Activated CD4-positive, alpha-beta T cell treated with anti-CD3 and anti-CD28 coated beads, Interleukin-2, amount 10 ng/mL, durations not matched to agents 24 days and 14 days (primary cell): Measurements from ENCODE around the gene ERCC6. TPM values are rescaled to one million over a fixed set of nuclear protein-coding genes. Genes with fewer than 3 reads are reported as not detected.

Experiments used
- DNase-seq: peaks from one replicate; pipeline ENCODE4 v3.0.0; 2022
- H3K27ac Mint-ChIP-seq: one replicate; pipeline ENCODE4 v1.8.0; 2022; ENCODE audit warnings: mild to moderate bottlenecking, mixed read lengths
- H3K27me3 Mint-ChIP-seq: one replicate; pipeline ENCODE4 v1.8.0; 2022; ENCODE audit warnings: mixed read lengths
- H3K36me3 Mint-ChIP-seq: one replicate; pipeline ENCODE4 v1.8.0; 2022; ENCODE audit warnings: low read depth, mild to moderate bottlenecking, mixed read lengths
- H3K4me1 Mint-ChIP-seq: one replicate; pipeline ENCODE4 v1.8.0; 2021; ENCODE audit warnings: mixed read lengths
- H3K4me3 Mint-ChIP-seq: one replicate; pipeline ENCODE4 v1.8.0; 2022; ENCODE audit warnings: mild to moderate bottlenecking, moderate library complexity, mixed read lengths
- H3K9me3 Mint-ChIP-seq: one replicate; pipeline ENCODE4 v1.8.0; 2021; ENCODE audit warnings: mixed read lengths
- intact Hi-C: fragments of 100-400 bp; cut with micrococcal nuclease; formaldehyde crosslinking; loops from one replicate; pipeline ENCODE4 v1.15.1; 2023
- total RNA-seq: library from RNA; stranded (reverse); gene quantifications from 2 replicates; pipeline ENCODE4 v1.2.3, GENCODE V29; 2022

The ERCC6 gene
- total RNA-seq, 1 donor from 2014 or later, result 14.5 TPM

GRCh38 chr10:49534670-49535381 is 4.1 kb downstream of the ERCC6 start:
- H3K9me3 Mint-ChIP-seq, result no peaks in the 10 kb centered on the region
- peak overlapping the region; percentile 12 for H3K27ac Mint-ChIP-seq
- H3K36me3 Mint-ChIP-seq, result peaks cover 19% of the 10 kb centered on the region
- peaks cover 37% of the 10 kb centered on the region for H3K4me1 Mint-ChIP-seq
- peak; percentile 55 for DNase-seq
- no peak overlapping the region for H3K4me3 Mint-ChIP-seq
- intact Hi-C loops, result no loop called here
- no peaks in the 10 kb centered on the region for H3K27me3 Mint-ChIP-seq

DNA sequence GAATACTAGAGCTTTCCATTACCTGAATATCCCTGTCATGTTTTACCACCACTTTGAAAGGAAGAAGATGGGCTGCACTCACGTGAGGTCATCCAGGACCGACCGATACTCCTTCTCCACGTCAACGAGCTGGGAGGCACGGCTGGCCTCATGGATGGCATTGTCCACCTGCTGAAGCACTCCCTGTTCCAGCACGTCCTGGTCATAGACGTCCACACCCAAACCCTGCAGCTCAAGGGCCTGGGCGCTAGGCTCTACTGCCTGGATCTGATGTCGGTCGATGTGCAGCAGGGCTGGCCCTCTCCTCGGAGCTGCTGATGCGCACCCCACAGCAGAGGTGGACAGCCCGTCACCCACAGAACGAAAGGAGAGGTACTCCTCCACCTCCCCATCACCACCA is 6.5 kb downstream of the ERCC6 start:
- intact Hi-C loops, result no loop called here
- Mint-ChIP-seq H3K9me3 (no peaks in the 10 kb centered on the region), H3K36me3 (peaks cover 30% of the 10 kb centered on the region), H3K4me1 (peaks cover 18% of the 10 kb centered on the region), H3K4me3 (no peak overlapping the region), H3K27ac (no peak overlapping the region), H3K27me3 (no peaks in the 10 kb centered on the region)
- peak; percentile 37 for DNase-seq

- H3K27ac Mint-ChIP-seq, result no peak overlapping the region
- peaks cover 4% of the 10 kb centered on the region for H3K4me1 Mint-ChIP-seq
- peaks cover 49% of the 10 kb centered on the region for H3K36me3 Mint-ChIP-seq
Observed at GRCh38 chr10:49528977-49529506, 9.9 kb downstream of the ERCC6 start.

DNA sequence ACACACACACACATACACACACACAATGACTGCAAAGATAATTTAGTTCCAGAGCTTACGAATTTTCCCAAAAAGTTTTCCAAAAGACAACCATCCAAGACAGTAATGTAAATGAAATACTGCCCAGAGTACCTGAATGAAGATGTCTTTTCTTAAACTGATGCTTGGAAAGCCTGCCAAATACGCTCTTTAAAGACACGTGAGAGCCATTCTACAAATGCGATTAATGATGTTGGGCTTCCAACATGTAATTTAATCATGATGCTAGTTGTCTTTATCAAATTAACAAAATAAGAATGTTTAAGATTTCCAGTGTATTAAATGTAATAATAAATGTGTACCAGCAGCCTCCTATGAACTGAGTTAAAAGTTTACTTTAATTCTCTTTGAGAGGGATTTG is 11.1 kb downstream of the ERCC6 start:
- H3K27me3 Mint-ChIP-seq, result no peaks in the 10 kb centered on the region
- H3K4me3 Mint-ChIP-seq, result no peak overlapping the region
- H3K36me3 Mint-ChIP-seq, result peaks cover 50% of the 10 kb centered on the region
- peaks cover 4% of the 10 kb centered on the region for H3K4me1 Mint-ChIP-seq
- H3K27ac Mint-ChIP-seq, result no peak overlapping the region
- intact Hi-C loops, result no loop called here
- no peaks in the 10 kb centered on the region for H3K9me3 Mint-ChIP-seq
- DNase-seq, result no peak

More at GRCh38 chr10:49528977-49529506, 9.9 kb downstream of the ERCC6 start:
- Mint-ChIP-seq H3K27me3 (no peaks in the 10 kb centered on the region), H3K9me3 (no peaks in the 10 kb centered on the region), H3K4me3 (no peak overlapping the region)
- DNase-seq, result peak; percentile 51
- intact Hi-C loops, result no loop called here

GRCh38 chr10:49527061-49527460 is 11.9 kb downstream of the ERCC6 start:
- H3K4me1 Mint-ChIP-seq, result peaks cover 4% of the 10 kb centered on the region
- intact Hi-C loops, result no loop called here
- no peak for DNase-seq
- H3K9me3 Mint-ChIP-seq, result no peaks in the 10 kb centered on the region
- no peak overlapping the region for H3K4me3 Mint-ChIP-seq
- no peak overlapping the region for H3K27ac Mint-ChIP-seq
- H3K27me3 Mint-ChIP-seq, result no peaks in the 10 kb centered on the region
- H3K36me3 Mint-ChIP-seq, result peaks cover 49% of the 10 kb centered on the region

DNA sequence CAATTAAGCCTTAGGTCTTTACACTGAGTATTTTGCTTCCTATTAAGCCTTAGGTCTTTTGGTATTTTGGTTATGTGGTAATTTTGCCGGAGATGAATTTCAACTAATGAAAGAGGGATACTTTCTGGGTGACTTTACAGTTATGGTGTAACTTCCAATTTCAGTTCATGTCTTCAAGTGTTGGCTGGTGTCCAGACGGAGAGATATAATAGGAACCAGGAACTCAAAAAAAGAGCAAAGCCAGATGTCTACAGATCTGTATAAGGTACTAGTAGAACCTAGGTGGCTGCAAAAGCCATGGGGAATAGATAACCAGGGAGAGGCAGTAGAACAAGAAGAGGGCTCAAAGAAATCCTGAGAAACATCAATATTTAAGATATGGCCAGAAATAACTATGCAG is 12.3 kb downstream of the ERCC6 start:
- H3K4me3 Mint-ChIP-seq, result no peak overlapping the region
- intact Hi-C loops, result no loop called here

GRCh38 chr10:49524496-49524895 is 14.4 kb downstream of the ERCC6 start:
- Mint-ChIP-seq H3K36me3 (peaks cover 40% of the 10 kb centered on the region), H3K9me3 (no peaks in the 10 kb centered on the region), H3K4me1 (no peaks in the 10 kb centered on the region), H3K27me3 (no peaks in the 10 kb centered on the region), H3K4me3 (no peak overlapping the region), H3K27ac (no peak overlapping the region)
- intact Hi-C loops, result no loop called here
- DNase-seq, result no peak

More for the DNA sequence above, 12.3 kb downstream of the ERCC6 start:
- no peaks in the 10 kb centered on the region for H3K27me3 Mint-ChIP-seq
- H3K4me1 Mint-ChIP-seq, result peaks cover under 1% of the 10 kb centered on the region
- no peaks in the 10 kb centered on the region for H3K9me3 Mint-ChIP-seq
- no peak for DNase-seq
- H3K27ac Mint-ChIP-seq, result no peak overlapping the region
- H3K36me3 Mint-ChIP-seq, result peaks cover 47% of the 10 kb centered on the region

- H3K9me3 Mint-ChIP-seq, result no peaks in the 10 kb centered on the region
- no peak overlapping the region for H3K27ac Mint-ChIP-seq
- no peak for DNase-seq
- H3K27me3 Mint-ChIP-seq, result no peaks in the 10 kb centered on the region
- H3K4me3 Mint-ChIP-seq, result no peak overlapping the region
- intact Hi-C loops, result no loop called here
- H3K36me3 Mint-ChIP-seq, result peaks cover 35% of the 10 kb centered on the region
- no peaks in the 10 kb centered on the region for H3K4me1 Mint-ChIP-seq
Observed at GRCh38 chr10:49523301-49523700, 15.6 kb downstream of the ERCC6 start.

- H3K4me3 Mint-ChIP-seq, result no peak overlapping the region
- peaks cover 21% of the 10 kb centered on the region for H3K36me3 Mint-ChIP-seq
- no peaks in the 10 kb centered on the region for H3K9me3 Mint-ChIP-seq
- DNase-seq, result no peak
- H3K4me1 Mint-ChIP-seq, result no peaks in the 10 kb centered on the region
- H3K27ac Mint-ChIP-seq, result no peak overlapping the region
- intact Hi-C loops, result no loop called here
- no peaks in the 10 kb centered on the region for H3K27me3 Mint-ChIP-seq
Observed at GRCh38 chr10:49521062-49521461, 17.9 kb downstream of the ERCC6 start.

DNA sequence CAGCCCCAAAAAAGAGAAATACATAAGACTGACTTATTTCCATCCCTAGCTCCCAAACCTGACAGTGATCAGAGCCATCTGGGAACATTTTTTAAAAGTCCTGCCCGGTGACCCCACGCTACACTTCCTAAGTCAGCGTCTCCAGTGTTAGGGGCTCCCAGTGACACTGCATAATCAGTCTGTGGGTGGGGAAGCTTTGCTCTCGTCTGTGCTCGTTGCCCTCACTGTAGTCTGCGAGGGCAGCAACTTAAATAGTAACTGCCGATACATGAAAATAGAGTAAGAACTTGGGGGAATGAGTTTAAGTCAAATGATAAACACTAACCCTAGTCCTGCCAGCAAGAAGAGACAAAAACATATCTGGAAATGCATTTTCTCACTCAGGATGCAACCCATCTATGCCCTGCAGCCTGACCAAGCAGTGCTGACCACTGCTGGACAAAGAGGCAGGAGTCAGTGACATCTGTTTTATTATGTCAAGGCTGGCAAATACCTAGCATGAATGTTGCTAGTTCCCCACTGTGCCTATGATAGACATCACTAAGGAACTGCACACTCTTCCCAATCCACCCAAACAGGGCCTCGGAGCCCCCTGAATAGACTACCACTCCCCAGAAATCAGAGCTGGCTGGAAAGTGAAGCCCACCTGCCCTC is 18.7 kb downstream of the ERCC6 start:
- Mint-ChIP-seq H3K9me3 (no peaks in the 10 kb centered on the region), H3K4me1 (no peaks in the 10 kb centered on the region), H3K4me3 (no peak overlapping the region), H3K36me3 (peaks cover 15% of the 10 kb centered on the region), H3K27me3 (no peaks in the 10 kb centered on the region), H3K27ac (no peak overlapping the region)
- intact Hi-C loops, result no loop called here
- no peak for DNase-seq

DNA sequence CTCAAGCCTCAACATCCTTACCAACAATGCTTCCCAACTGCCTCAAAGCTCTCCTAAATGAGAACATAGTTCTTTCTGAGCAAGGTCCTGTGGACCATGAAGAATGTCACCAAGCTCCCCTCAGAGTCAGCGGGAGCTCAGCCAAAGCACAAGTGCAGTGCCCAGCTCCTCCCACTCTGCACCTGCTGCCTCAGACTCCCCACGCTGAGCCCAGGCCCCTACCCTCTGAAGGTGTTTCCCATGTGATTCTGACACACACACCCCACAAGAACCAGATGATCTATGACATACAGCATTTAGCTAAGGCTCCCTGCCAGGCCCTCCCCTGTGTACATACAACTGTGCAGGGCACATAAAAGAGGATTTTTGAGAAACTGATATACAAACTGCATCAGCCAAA is 19.2 kb downstream of the ERCC6 start:
- H3K36me3 Mint-ChIP-seq, result peaks cover 14% of the 10 kb centered on the region
- DNase-seq, result no peak
- H3K4me1 Mint-ChIP-seq, result no peaks in the 10 kb centered on the region
- H3K9me3 Mint-ChIP-seq, result no peaks in the 10 kb centered on the region
- intact Hi-C loops, result loop anchor here (2.0 kb wide), 1 partner anchor 861 kb away; no protein-coding TSS in a partner anchor
- H3K27ac Mint-ChIP-seq, result no peak overlapping the region
- H3K4me3 Mint-ChIP-seq, result no peak overlapping the region
- no peaks in the 10 kb centered on the region for H3K27me3 Mint-ChIP-seq

DNA sequence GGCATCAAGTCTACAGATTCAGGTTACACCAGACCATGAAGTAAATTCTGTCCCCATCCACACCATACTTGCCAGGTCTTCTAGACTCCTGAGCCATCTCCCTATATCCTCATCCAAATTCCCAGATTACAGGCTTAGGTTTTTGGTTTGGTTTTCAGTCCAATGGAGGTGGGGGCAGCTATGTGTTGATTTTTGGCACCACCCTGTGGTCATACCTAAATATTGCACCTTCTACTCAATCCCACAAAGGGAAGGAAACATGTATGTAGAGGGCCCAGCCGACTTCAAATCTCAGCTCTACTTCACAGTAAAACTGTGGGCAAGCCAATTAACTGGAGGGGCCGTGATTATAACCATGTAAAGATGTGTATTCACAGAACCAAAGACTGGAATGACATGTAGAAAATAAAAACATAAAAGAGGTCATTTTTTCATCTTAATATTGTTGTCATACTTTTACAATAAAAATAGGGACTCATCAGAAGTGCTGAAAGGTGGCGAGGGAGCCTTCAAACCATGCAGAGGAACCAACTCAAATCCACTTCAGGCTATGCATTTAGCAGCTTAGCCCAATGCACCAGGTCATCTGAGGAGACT is 19.8 kb downstream of the ERCC6 start:
- Mint-ChIP-seq H3K4me1 (no peaks in the 10 kb centered on the region), H3K9me3 (no peaks in the 10 kb centered on the region), H3K36me3 (peaks cover 7% of the 10 kb centered on the region), H3K4me3 (no peak overlapping the region), H3K27me3 (no peaks in the 10 kb centered on the region), H3K27ac (no peak overlapping the region)
- peak; percentile 80 for DNase-seq
- intact Hi-C loops, result loop anchor here (2.0 kb wide), 1 partner anchor 860 kb away; no protein-coding TSS in a partner anchor

DNA sequence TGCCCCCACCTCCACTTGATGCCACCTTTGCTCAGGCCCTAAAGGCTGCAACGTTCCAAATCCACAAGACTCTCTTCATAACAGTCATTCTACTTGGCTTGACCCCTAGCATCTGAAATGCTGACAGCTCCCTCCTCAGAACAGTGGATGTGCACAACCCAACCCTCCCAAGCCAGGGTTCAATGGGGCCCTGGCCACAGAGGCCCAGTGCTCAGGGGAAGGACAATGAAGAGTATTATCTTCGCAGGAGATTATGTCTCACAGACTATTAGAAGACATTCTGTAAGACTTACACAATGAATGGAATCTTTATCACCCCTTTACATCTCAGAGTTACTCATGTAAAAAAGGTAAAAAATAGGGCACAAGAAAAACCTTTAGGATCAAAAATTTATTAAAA is 20.4 kb downstream of the ERCC6 start:
- Mint-ChIP-seq H3K4me1 (no peaks in the 10 kb centered on the region), H3K27ac (no peak overlapping the region), H3K4me3 (no peak overlapping the region), H3K36me3 (peaks cover 5% of the 10 kb centered on the region), H3K9me3 (no peaks in the 10 kb centered on the region), H3K27me3 (no peaks in the 10 kb centered on the region)
- no peak for DNase-seq
- intact Hi-C loops, result loop anchor here (2.0 kb wide), 1 partner anchor 860 kb away; no protein-coding TSS in a partner anchor
